Endothelial cell (in vitro differentiated cells): ENCODE results near the gene CACNA1D. TPM values are rescaled to one million over a fixed set of nuclear protein-coding genes. Genes with fewer than 3 reads are reported as not detected.
"Not testable (repeated sequence)": the region's sequence is repeated elsewhere in the genome, so short reads cannot be mapped to it uniquely, and the experiment has no call there.

Experiments used
- DNase-seq: peaks from one replicate; pipeline ENCODE4 v3.0.0; 2021; ENCODE audit warnings: low spot score
- H3K27ac Mint-ChIP-seq: one replicate; pipeline ENCODE4 v1.8.0; 2021; ENCODE audit warnings: mixed read lengths, inconsistent platforms; ENCODE audit not compliant: unreplicated experiment
- H3K27me3 Mint-ChIP-seq: one replicate; pipeline ENCODE4 v1.8.0; 2021; ENCODE audit warnings: mild to moderate bottlenecking, moderate library complexity, mixed read lengths, inconsistent platforms; ENCODE audit not compliant: unreplicated experiment
- H3K36me3 Mint-ChIP-seq: one replicate; pipeline ENCODE4 v1.8.0; 2021; ENCODE audit warnings: mild to moderate bottlenecking, low read depth, mixed read lengths, inconsistent platforms; ENCODE audit not compliant: unreplicated experiment
- H3K4me1 Mint-ChIP-seq: one replicate; pipeline ENCODE4 v1.8.0; 2021; ENCODE audit warnings: mild to moderate bottlenecking, mixed read lengths, inconsistent platforms; ENCODE audit not compliant: unreplicated experiment
- H3K4me3 Mint-ChIP-seq: one replicate; pipeline ENCODE4 v1.8.0; 2021; ENCODE audit warnings: mild to moderate bottlenecking, mixed read lengths, inconsistent platforms; ENCODE audit not compliant: unreplicated experiment
- H3K9me3 Mint-ChIP-seq: one replicate; pipeline ENCODE4 v1.8.0; 2021; ENCODE audit warnings: mixed read lengths, inconsistent platforms; ENCODE audit not compliant: unreplicated experiment
- CTCF ChIP-seq: fragments of 200-600 bp; sonication (generic); IDR thresholded peaks from one replicate; pipeline ENCODE4 v1.5.0; 2021; ENCODE audit warnings: antibody characterized with exemption; ENCODE audit not compliant: unreplicated experiment
- total RNA-seq: library from RNA; stranded (reverse); fragmentation: NEBNext Ultra II Directional; extraction: Animal tissue kit (Norgen Biotek cat#: 25700); gene quantifications from one replicate; pipeline ENCODE4 v1.2.1, GENCODE V29; 2021; ENCODE audit not compliant: unreplicated experiment

The CACNA1D gene
- total RNA-seq, 1 donor from 2014 or later: 208 TPM

GRCh38 chr3:53570081-53570480, 75.7 kb downstream of the CACNA1D start:
- Mint-ChIP-seq H3K27ac (no peak overlapping the region), H3K36me3 (no peaks in the 10 kb centered on the region), H3K4me1 (peaks cover 6% of the 10 kb centered on the region), H3K27me3 (no peaks in the 10 kb centered on the region), H3K4me3 (no peak overlapping the region), H3K9me3 (no peaks in the 10 kb centered on the region)
- no peak for TF ChIP-seq CTCF
- DNase-seq: no peak

- H3K4me3 Mint-ChIP-seq: no peak overlapping the region
- no peaks in the 10 kb centered on the region for H3K27me3 Mint-ChIP-seq
- DNase-seq: no peak
- H3K27ac Mint-ChIP-seq: no peak overlapping the region
- no peaks in the 10 kb centered on the region for H3K36me3 Mint-ChIP-seq
- H3K4me1 Mint-ChIP-seq: peaks cover 13% of the 10 kb centered on the region
- TF ChIP-seq CTCF: no peak
- no peaks in the 10 kb centered on the region for H3K9me3 Mint-ChIP-seq
These were observed 76.3 kb downstream of the CACNA1D start for GRCh38 chr3:53570709-53571108.

GRCh38 chr3:53571264-53571663, 76.9 kb downstream of the CACNA1D start:
- Mint-ChIP-seq H3K4me3 (no peak overlapping the region), H3K27me3 (no peaks in the 10 kb centered on the region), H3K27ac (no peak overlapping the region), H3K36me3 (no peaks in the 10 kb centered on the region), H3K9me3 (no peaks in the 10 kb centered on the region), H3K4me1 (peaks cover 13% of the 10 kb centered on the region)
- DNase-seq: no peak
- TF ChIP-seq CTCF: no peak

GRCh38 chr3:53572184-53572583, 77.8 kb downstream of the CACNA1D start:
- H3K27me3 Mint-ChIP-seq, DNase-seq, H3K9me3 Mint-ChIP-seq, H3K36me3 Mint-ChIP-seq, H3K4me3 Mint-ChIP-seq, H3K27ac Mint-ChIP-seq: not testable (repeated sequence)
- H3K4me1 Mint-ChIP-seq: peaks cover 15% of the 10 kb centered on the region

- Mint-ChIP-seq H3K4me1 (peaks cover 18% of the 10 kb centered on the region), H3K9me3 (no peaks in the 10 kb centered on the region), H3K27ac (no peak overlapping the region), H3K27me3 (peaks cover 3% of the 10 kb centered on the region), H3K4me3 (no peak overlapping the region), H3K36me3 (no peaks in the 10 kb centered on the region)
- no peak for DNase-seq
- TF ChIP-seq CTCF: no peak
These were observed 83.1 kb downstream of the CACNA1D start for GRCh38 chr3:53577506-53577905.

- Mint-ChIP-seq H3K36me3 (no peaks in the 10 kb centered on the region), H3K4me3 (no peak overlapping the region), H3K27ac (no peak overlapping the region), H3K4me1 (peaks cover 15% of the 10 kb centered on the region), H3K27me3 (peaks cover 5% of the 10 kb centered on the region), H3K9me3 (no peaks in the 10 kb centered on the region)
- no peak for DNase-seq
- no peak for TF ChIP-seq CTCF
These were observed 85.2 kb downstream of the CACNA1D start for GRCh38 chr3:53579636-53580035.
